NCI-H82 treated with DMSO at 0.1 percent for 48 hours (cell line): ENCODE measurements around the gene PRKCE.

ENCODE experiments used
- DNase-seq: peaks from one replicate; lab custom pipeline; 2025; ENCODE audit not compliant: unreplicated experiment; lab: John Stamatoyannopoulos, UW

PRKCE gene

DNA sequence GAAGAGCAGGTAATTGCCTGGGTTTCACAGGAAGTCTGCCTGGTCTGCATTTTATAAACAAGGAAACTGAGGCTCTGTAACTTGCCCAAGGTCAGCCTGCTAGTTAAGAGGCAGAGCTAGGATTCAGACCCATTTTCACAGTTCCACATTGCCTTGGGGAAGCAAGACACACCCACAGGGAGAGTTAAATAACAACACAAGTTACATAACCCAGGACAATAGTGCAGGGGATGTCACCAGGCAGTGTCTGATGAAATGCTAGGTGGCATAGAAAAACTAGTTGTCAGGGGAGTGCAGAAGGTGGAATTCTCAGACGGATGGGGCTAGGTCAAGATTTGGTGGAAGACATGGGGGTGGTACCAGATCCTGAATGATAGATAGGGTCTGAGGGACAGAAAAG is 69.7 kb downstream of the PRKCE start:
- DNase-seq, result no peak

- no peak for DNase-seq
Observed at GRCh38 chr2:45722477-45722876, 71.0 kb downstream of the PRKCE start.

- DNase-seq, result no peak
Observed at GRCh38 chr2:45723857-45724256, 72.4 kb downstream of the PRKCE start.

DNA sequence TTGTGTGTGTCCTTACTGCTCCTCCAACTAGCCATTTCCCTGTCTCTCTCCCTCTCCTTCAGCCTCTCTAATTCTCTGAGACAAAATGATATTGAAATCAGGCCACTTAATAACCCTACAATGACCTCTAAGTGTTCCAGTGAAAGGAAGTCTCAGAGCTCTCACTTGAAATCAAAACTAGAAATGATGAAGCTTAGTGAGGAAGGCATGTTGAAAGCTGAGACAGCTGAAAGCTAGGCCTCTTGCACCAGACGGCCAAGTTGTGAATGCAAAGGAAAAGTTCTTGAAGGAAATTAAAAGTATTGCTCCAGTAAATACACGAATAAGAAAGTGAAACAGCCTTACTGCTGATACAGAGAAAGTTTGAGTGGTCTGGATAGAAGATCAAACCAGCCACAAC is 72.9 kb downstream of the PRKCE start:
- no peak for DNase-seq

GRCh38 chr2:45725731-45726130 is 74.3 kb downstream of the PRKCE start:
- no peak for DNase-seq

DNA sequence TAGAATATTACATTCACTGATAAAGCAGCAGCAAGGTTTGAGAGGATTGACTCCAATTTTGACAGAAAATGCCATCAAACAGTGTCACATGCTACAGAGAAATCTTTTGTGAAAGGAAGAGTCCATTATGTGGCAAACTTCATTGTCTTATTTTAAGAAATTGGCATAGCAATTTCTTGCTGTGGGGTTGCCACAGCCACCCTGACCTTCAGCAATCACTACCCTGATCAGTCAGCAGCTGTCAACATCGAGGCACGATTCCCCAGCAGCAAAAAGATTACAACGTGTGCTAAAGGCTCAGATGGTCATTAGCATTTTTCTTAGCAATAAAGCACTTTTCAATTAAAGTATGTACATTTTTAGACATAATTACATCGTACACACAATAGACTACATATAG is 74.7 kb downstream of the PRKCE start:
- no peak for DNase-seq

DNA sequence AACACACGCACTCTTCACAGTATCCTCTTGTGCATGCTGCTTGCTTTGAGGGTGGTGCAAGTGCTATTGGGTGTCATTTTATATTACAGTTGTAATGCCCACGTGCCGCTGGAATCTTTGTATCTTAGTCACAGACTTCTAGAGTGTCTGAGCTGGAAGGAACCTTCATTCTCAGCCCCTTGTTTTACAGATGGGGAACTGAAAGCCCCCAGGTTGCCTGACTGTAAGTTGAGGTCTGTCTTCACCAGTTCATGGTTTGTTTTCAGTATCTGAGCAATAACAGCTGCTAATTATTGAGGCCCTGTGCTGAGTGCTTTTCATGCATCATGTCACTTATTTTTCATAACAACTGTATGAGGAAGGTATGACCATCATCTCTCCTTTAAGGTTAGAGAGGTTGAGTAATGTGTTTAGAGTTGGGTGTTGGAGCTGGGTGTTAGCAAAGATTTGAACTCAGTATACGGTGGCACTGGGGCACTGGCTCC is 77.0 kb downstream of the PRKCE start:
- DNase-seq, result no peak

GRCh38 chr2:45729753-45730512 is 78.5 kb downstream of the PRKCE start:
- DNase-seq, result no peak

- no peak for DNase-seq
Observed at GRCh38 chr2:45731141-45731540, 79.7 kb downstream of the PRKCE start.

DNA sequence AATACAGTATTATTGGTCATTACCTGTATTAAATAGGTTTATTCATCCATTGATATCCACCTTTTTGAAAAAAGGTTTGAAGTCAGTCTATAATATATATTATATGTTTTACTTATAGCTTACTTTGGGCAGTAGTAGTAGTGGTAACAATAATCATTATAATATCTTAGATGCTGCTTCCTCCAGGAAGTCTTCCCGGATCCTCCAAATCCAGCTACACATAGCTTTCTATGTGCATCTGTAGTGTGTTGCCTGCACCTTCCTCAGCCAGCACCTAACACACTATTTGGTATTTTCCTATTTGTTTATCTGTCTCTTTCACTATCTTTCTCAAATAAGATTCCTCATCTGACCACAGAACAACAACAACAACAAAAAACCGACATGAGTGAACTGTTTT is 81.0 kb downstream of the PRKCE start:
- DNase-seq, result no peak

GRCh38 chr2:45732946-45733345 is 81.5 kb downstream of the PRKCE start:
- no peak for DNase-seq

DNA sequence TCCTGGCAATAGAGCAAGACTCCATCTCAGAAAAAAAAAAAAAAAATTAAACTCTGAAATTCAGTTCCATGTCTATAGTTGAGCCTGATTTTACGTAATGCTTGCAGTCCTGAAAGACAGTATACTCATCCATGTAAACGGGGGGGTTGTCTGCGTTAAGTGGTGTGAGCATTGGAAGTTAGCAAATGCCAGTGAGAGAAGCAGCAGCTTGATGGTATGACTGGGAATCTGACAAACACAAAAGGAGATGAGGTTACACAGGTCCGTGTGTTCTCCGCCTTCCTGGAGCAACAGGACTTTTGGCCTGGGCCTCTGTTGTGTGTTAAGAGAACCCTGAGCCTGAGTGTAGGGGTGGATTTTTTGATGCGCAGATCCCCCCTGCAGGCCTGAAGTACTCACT is 82.9 kb downstream of the PRKCE start:
- no peak for DNase-seq

DNA sequence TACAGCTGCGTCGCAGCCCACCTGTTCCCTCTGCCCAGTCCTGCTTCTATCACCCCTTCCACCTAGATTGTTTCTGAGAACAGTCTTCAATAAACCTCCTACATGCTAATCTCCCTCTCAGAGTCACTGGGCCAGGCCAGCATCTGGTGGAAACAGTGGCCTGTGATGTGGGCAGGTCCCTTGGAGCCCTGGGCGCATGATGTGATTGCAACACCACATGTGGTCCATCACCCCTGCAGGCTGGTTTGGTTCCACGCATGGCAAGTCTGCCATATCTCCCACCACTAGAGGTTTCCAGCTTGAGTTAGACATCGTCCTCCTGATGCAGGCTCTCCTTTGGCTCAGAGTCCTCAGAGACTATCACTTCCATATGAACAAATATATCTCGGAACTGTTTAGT is 83.5 kb downstream of the PRKCE start:
- no peak for DNase-seq

DNA sequence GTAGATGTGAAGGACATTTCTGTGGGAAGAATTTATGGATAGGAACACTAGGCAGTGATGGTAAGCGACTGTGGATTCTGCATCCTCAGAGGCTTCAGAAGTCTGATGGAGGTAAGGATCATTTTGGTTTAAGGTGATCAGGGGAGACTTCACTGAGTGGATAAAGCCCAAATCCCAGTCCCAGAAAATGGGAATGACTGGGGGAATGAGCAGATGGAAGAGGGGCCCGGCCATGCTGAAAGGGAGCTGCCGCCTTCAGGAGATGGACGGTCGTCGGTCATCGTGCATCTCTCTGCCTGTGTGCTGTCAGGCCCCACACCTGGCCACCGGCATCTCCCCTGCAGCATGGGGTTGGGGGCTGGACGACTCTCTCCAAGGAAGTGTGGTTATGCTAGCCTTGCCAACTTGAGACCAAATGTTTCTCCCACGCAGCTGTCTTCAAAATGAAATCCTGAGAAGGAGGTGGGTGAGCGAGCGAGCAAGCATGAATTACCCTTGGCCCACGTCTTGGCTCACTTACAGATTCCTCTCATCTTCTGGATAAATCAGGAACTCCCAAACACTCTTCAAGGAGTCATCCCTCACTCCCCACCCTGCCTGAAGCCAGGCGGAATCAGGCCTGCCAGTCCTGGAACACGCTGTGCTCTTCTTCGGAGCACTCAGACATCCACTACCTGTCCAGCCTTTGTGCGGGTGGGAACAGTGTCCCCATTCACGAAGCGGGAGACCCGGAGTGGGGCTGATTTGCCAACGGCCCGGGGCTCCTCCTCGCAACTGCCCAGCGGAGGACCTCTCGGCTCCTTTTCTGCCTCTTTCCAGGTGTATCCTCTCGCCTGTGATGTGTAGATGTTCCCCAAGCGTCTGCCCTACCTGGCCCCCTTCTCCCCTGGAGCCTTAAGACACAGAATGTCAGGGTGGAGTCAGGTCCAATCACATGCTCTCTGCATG is 85.6 kb downstream of the PRKCE start:
- no peak for DNase-seq

- peak; percentile 22 for DNase-seq
Observed at GRCh38 chr2:45739796-45740485, 88.5 kb downstream of the PRKCE start.

- no peak for DNase-seq
Observed at GRCh38 chr2:45741161-45741850, 89.8 kb downstream of the PRKCE start.

DNA sequence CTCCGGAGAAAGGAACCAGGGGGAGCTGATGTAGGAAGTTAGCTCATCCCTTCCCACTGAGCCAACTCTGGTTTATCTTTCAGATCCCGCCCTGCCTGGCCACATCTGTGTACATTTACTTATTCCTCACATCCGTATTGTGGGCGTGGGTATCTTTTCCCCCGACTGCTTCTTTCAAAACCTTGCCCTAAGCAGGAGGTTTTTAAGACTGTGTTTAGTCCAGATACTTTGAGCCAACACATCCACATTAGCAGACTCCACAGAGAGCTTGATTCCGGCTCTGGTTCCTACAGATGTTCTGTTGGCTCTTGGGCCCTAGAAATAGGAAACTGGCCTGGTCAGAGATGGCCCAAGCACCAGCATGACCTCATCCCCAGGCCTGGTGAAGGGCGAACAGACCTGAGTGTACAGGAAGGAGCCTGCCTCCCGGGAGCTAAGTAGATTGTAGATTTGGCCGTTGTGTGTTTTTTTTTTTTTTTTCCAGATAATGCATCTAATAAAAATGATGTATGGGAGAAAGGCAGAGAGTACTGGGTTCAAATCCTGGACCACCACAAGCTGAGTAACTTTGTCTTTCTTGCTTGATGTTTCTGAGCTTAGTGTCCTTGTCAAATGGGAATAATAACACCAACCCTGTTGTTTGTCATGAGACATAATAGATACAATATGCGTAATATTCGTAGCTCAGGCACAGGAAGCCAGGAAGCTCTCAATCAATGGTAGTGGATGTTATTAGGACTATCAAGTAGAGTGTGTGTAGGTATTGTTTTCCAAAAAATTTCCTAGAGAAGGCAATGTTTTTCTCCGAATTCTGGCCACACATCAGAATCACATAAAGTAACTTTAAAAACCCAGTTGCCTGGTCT is 92.3 kb downstream of the PRKCE start:
- no peak for DNase-seq

GRCh38 chr2:45745231-45745630 is 93.8 kb downstream of the PRKCE start:
- DNase-seq, result no peak

DNA sequence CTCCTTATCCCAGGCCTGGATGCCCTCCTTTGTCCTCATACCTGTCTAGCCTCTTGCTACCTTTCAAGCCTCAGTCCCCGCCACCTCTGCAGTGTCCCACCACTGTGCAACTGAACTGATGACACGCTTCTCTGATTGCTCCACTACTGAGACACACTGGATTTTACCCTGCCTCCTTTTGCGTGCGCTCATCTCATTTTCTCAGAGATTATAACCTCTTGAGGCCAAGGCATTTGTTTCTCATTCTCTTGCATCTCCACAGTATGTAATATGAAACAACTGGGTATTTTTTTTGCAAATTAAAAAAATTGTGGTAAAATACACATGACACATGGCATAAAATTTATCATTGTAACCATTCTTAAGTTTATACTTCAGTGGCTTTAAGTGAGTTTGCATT is 95.4 kb downstream of the PRKCE start:
- DNase-seq, result no peak

- DNase-seq, result no peak
Observed at GRCh38 chr2:45747363-45747762, 95.9 kb downstream of the PRKCE start.
